Gastroesophageal sphincter (tissue), 4 donors: ENCODE results near the gene MPHOSPH8. TPM values are rescaled to one million over a fixed set of nuclear protein-coding genes. Genes with fewer than 3 reads are reported as not detected.

Experiments used
- total RNA-seq, 4 donors: library from RNA; depleted of rRNA; stranded (reverse); fragments of >200 nt; gene quantifications; one replicate each; pipeline ENCODE4 v1.1.0, GENCODE V29; 2016

MPHOSPH8 gene
- total RNA-seq, 4 donors from 2014 or later = 36.1 to 49.8 (median 42.3) TPM

Other genes starting within 250 kb of the MPHOSPH8 start
- gene TPTE2, start 72.1 kb upstream of the MPHOSPH8 start, total RNA-seq = not detected
- gene PSPC1, start 149.3 kb downstream of the MPHOSPH8 start, total RNA-seq = 10 to 100 TPM; 42.0 to 82.5 (median 58.8) TPM
- gene ZMYM5, start 230.0 kb downstream of the MPHOSPH8 start, total RNA-seq = 10 to 100 TPM in 3 of 4 donors, 1 to 10 TPM in 1; 9.6 to 16.0 (median 13.7) TPM